ENCODE data around the gene CNFN.

Gene CNFN

DNA sequence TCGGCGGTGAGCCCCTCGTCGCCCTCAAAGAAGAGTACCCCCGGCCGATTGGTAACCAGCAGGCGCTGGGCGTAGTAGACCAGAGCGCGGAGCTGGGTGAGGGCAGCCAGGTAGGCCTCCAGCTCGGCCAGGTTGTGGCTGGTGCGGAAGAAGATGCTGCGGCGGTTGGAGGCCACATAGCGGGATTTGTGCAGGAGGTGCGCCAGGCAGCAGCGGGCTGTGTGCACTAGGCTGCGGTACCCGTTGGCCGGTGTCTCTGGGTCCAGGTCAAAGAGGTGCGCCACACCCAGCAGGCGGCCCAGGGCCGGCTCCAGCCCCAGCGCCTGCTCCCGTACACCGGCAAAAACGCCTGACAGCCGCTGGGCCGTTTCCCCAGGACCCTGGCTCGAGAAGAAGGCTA is 20.3 kb upstream of the CNFN start:
- in situ Hi-C loops (cut with MboI; ENCODE audit: low sequenced_read_pairs): no loop called here

DNA sequence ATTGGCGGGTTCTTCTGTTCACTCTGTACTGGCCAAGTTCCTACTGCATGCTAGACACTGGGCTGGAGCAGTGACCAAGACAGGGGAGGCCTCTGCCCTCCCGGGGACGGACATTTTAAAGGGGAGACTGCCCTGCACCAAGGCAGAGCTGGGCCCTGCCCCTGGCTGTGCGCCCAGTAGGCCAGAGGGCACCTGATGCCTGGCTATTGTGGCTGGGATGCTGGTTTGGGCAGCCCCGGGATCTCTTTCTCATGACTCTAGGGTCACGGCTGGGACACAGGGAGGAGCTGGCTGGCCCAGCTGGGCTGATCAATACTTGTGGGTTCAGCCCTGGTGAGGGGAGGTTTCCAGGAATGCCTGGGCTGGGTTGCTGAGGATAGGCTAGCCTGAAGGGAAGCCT is 19.4 kb upstream of the CNFN start:
- in situ Hi-C loops (cut with MboI; ENCODE audit: low sequenced_read_pairs): no loop called here

DNA sequence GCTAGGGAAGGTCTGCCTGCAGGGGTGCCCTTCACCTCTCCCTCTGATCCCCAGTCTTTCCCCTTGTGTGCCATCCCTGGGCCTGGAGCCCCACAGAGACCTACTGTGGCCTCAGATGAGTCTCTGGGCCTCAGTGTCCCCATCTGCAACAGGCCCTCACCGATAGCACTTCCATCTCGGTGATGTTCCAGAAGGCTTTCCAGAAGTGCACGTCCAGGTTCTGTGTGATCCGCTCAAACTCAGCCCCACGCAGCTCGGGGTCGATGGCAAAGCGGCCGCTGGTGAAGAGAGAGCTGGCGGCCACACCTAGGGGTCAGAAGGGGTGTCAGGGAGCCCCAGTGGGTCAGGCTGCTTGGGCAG is 17.7 kb upstream of the CNFN start:
- in situ Hi-C loops (cut with MboI; ENCODE audit: low sequenced_read_pairs): no loop called here

GRCh38 chr19:42407085-42407815 is 17.2 kb upstream of the CNFN start:
- in situ Hi-C loops (cut with MboI; ENCODE audit: low sequenced_read_pairs): no loop called here

GRCh38 chr19:42406111-42406510 is 16.0 kb upstream of the CNFN start:
- in situ Hi-C loops (cut with MboI; ENCODE audit: low sequenced_read_pairs): no loop called here

DNA sequence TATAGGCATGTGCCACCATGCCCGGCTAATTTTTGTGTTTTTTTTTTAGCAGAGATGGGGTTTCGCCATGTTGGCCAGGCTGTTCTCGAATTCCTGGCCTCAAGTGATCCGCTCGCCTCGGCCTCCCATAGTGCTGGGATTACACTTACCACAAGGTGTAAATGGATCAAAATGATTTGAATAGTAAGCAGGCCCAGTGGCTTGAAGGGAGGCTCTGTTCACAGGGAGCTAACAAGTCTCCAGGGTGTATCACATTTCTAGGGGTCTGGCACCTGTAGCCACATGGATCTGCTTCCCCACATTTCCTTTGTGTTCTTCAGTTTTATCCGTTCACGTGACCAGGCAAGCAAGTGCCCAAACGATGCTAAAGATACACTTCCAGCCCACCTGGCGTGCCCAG is 13.5 kb upstream of the CNFN start:
- in situ Hi-C loops (cut with MboI; ENCODE audit: low sequenced_read_pairs): no loop called here

DNA sequence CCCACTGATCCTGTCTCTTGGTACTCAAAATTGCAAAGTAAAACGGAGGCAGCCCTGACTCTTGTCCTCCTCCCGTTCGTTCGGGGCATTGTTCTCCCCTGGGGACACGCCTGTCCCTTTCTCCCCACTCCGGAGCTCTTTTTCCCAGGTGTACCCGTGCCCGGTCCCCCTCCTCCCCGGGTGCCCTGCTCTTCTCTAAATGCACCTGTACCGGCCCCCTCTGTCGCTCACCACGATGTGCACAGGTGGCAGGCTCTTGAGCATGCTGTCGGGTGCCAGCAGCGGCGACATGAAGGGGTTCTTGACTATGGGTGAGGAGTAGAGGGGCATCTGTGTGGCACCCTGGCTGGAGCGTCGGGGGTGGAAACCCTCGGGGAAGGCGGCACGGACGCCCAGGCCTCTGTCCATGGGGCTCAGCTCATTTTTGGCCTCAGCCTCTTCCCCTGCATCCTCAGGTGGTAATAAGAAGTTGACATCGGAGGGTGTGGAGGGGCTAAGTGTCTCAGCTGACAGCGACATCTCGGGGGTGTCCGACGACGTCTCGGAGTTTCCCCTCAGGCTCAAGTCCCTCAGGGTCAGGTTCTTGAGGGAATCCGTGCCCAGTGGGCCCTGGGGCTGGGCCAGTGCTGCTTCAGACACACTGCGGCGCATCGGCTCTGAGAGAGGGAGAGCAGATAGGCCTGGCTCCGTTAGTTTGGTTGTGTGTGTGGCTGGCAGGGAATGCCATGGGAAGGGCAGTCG is 12.4 kb upstream of the CNFN start:
- in situ Hi-C loops (cut with MboI; ENCODE audit: low sequenced_read_pairs): no loop called here

- in situ Hi-C loops (cut with MboI; ENCODE audit: low sequenced_read_pairs): no loop called here
Observed at GRCh38 chr19:42401365-42402303, 11.5 kb upstream of the CNFN start.

GRCh38 chr19:42400404-42400803 is 10.3 kb upstream of the CNFN start:
- in situ Hi-C loops (cut with MboI; ENCODE audit: low sequenced_read_pairs): no loop called here

DNA sequence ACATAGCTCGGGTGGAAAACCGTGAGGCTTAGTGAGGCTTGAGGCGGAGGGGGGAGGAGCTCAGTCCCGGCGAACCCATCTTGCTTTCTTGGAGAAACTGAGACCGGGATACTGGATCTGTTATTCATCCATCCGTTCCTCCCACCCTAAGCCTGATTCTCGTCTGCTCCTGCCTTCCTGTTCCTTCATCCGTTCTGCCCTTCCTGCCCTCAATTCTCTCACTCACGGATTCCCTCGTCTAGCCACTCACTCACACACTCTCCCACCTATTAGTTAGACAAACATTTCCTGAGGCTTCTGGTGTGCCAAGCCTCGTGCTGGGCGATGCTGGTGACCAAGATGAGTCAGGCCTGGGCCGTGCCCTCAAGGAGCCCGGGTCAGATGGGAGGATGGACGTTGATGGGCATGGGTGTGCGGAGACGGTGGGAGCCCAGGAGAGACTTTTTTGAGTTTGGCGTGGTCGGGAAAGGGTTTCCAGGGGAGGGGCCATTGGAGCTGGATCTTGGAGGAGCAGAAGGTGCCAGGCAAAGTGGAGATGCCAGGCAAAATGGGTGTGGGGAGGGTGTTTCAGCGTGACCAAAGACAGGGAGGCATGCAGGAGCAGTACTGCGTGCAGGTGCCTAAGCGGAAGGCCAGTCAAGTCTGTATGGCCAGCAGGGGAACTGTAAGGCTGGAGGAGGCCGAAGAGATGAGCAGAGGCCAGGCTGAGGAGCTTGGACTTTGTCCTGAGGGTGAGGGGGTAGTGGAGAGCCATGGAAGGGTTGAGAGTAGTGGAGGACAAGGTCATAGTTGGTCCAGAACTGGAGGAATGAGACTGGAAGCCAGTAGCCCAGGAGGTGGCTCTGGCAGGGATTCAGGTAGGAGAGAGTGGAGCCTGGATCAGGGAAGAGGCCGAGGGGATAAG is 7.4 kb upstream of the CNFN start:
- in situ Hi-C loops (cut with MboI; ENCODE audit: low sequenced_read_pairs): no loop called here

DNA sequence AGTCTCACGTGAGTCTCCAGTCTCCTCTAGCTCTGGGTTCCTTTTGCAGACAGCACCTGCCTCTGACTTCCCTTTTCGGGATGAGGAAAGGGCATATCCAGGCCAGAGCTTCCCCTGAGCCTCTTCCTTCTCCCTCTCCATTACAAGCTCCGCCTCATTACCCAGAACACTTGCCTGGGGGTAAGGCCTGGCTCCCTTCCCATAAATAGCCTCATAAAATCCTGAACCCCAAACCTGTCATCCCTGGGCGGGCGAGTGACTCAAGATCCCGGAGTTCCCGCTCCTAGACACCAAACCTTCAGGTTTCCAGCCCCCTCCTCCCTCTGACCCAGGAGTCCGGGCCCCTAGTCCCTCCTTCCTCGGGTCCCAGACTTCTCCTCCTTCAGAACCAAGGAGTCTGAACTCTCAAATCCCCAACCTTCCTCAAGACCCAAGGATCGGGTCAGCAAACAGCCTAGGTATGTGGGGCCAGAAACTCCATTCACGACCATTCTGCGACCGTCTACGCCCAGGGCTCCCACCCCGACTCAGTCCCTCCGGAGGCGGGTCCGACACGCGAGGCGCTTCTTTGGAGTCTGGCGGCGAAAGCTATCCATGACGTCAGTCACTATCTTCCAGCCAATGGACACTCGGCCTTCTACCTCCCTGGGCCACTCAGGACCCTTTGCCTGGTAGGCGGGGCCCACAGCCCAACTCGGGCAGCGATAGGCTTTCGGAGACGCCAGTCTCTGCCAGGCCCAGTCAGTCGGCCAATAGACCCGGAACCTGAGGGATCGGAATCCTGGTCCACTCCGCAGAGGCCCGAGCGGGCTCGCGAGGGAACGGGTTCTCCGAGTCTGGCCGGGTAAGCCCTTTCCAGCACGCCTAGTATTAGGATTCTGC is 6.5 kb upstream of the CNFN start:
- in situ Hi-C loops (cut with MboI; ENCODE audit: low sequenced_read_pairs): no loop called here

GRCh38 chr19:42394751-42395150 is 4.7 kb upstream of the CNFN start:
- in situ Hi-C loops (cut with MboI; ENCODE audit: low sequenced_read_pairs): no loop called here

GRCh38 chr19:42392165-42392564 is 2.1 kb upstream of the CNFN start:
- in situ Hi-C loops (cut with MboI; ENCODE audit: low sequenced_read_pairs): no loop called here

DNA sequence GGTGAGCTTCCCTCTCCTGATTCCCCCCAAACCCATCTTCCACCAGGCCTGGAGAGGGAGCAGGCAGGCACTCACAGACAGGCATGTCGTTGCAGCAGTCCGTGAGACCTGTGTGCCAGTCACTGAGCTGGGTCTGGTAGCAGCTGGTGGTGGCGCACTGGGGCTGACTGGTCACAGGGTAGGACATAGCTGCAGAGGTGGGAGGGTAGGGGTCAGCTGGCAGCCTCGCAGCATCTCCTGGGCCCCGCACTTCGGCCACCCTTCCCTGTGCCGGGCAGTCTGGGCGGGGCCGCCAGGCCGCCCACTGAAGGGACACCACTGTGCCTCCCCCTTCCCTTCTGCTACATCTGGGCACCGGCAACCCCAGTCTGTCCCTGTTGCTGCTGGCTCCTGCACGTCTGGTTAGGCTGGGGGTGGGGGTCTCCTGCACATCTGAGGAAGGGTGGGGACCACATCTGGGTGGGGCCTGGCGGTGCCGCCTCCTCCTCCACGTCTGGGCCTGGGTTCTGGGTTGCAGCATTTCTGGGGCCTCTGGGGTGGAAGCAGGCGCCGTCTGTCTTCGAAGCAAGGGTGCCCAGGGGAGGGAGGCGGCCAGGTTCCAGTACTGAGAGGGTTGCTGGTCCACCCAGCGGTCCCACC is 1.1 kb downstream of the CNFN start:
- in situ Hi-C loops (cut with MboI; ENCODE audit: low sequenced_read_pairs): no loop called here

DNA sequence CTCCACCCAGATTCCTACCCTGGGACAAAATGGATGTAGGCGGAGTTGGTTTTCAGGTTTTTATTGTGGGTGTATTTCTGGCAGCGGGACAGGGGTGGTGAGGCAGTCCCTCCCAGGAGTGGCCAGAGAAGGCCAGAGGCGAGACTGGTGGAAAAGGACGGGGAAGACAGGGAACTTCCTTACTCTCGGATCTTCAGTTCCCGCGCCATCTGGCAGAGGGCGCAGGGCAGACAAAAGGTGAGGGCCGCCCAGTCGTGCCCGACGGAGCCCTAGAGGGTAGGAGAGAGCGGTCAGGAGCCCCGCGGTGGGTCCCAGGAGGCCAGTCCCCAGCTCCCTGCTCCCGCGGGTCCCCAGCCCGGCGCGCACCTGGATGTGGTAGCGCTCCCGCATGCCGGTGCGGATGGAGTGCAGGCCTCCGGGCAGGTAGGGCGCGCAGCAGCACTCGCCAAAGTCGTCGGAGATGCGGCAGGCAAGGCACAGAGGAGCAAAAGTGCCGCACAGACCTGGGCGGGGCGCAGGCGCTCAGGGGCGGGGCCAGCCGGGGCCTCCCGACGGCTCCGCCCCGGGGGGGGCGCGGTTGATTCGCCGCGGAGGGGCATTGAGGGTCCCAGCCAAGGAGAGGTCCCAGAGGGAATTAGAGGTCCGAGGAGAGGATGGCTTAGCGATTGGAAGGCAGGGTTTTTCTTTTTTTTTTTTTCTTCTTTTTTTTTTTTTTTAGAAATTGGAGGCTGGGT is 3.0 kb downstream of the CNFN start:
- in situ Hi-C loops (cut with MboI; ENCODE audit: low sequenced_read_pairs): no loop called here

DNA sequence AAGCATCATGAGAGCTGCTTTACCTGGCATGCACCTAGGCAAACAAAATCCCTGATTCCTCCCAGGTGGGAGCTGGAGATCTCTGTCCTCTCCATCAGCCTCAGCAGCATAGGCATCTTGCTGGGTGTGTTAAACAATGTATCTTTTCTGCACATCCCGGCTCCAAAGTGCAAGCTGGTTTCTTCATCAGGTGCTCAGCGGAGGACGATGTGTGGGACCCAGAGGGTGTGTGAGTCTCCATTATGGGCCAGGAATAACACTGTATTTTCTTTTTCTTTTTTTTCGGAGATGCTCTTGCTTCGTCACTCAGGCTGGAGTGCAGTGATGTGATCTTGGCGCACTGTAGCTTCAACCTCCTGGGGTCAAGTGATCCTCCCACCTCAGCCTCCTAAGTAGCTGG is 9.9 kb downstream of the CNFN start:
- in situ Hi-C loops (cut with MboI; ENCODE audit: low sequenced_read_pairs): no loop called here

GRCh38 chr19:42378225-42379215 is 11.6 kb downstream of the CNFN start:
- in situ Hi-C loops (cut with MboI; ENCODE audit: low sequenced_read_pairs): no loop called here
